B cell (primary cell): Measurements from ENCODE around the gene MRPL33. TPM values are rescaled to one million over a fixed set of nuclear protein-coding genes. Genes with fewer than 3 reads are reported as not detected.

ENCODE experiments used
- ATAC-seq: fragments of 200-7000 bp; cut with Tn5 transposase; one replicate; pipeline ENCODE4 v1.10.0; 2021; ENCODE audit warnings: low read depth, mild to moderate bottlenecking, moderate number of reproducible peaks, moderate library complexity
- CTCF ChIA-PET: fragments of 350-600 bp; sonication (Branson Sonifier 250); formaldehyde crosslinking; loops from one replicate; lab custom pipeline; 2021; ENCODE audit warnings: antibody characterized with exemption, inconsistent platforms; lab: Charles Lee
- POLR2A ChIA-PET: fragments of 350-600 bp; sonication (Branson Sonifier 250); formaldehyde crosslinking; loops from one replicate; lab custom pipeline; 2021; ENCODE audit warnings: antibody characterized with exemption; lab: Charles Lee
- DNase-seq: peaks from one replicate; pipeline ENCODE4 v3.0.0; 2013
- H2AFZ ChIP-seq: 2 replicates; pipeline ENCODE4 v1.6.1; 2012; ENCODE audit warnings: mild to moderate bottlenecking, low read depth, low read length; ENCODE audit not compliant: insufficient read depth, poor library complexity, severe bottlenecking
- H3K27ac ChIP-seq, 2 donors: 1 replicate in 1 of 2; 2 replicates in 1 of 2; pipeline ENCODE4 v1.5.1; 2012 to 2013; ENCODE audit warnings: low read length in 2 of 2, mild to moderate bottlenecking in 2 of 2, moderate library complexity in 1 of 2
- H3K27me3 ChIP-seq, 4 experiments: fragments of 200-600 bp in 1 of 4; sonication (generic) in 1 of 4; replicated peaks in 1 of 4; 1 replicate in 2 of 4; 2 replicates in 2 of 4; pipeline versions ENCODE4 v1.6.1 to v1.7.0; 2013 to 2016; ENCODE audit warnings: low read length in 3 of 4, mild to moderate bottlenecking in 2 of 4, mixed read lengths in 1 of 4, moderate library complexity in 1 of 4; ENCODE audit not compliant: insufficient read depth in 4 of 4, control insufficient read depth in 3 of 4; ENCODE audit errors: control extremely low read depth in 1 of 4
- H3K36me3 ChIP-seq, 2 experiments: replicated peaks in 1 of 2; 1 replicate in 1 of 2; 2 replicates in 1 of 2; pipeline versions ENCODE4 v1.6.1 to v1.7.1; 2013; ENCODE audit warnings: low read length in 1 of 2; ENCODE audit not compliant: insufficient read depth in 2 of 2, control insufficient read depth in 1 of 2; ENCODE audit errors: control extremely low read depth in 1 of 2, extremely low read depth in 1 of 2
- H3K4me1 ChIP-seq, 2 donors: fragments of 200-600 bp in 1 of 2; sonication (generic) in 1 of 2; 1 replicate in 1 of 2; 2 replicates in 1 of 2; pipeline versions ENCODE4 v1.5.1 to v1.6.1; 2013 to 2017; ENCODE audit warnings: low read length in 2 of 2; ENCODE audit not compliant: control insufficient read depth in 2 of 2, insufficient read depth in 2 of 2
- H3K4me2 ChIP-seq: replicated peaks from 2 replicates; pipeline ENCODE3; 2012; ENCODE audit warnings: mild to moderate bottlenecking, low read depth, low read length; ENCODE audit not compliant: poor library complexity, severe bottlenecking
- H3K4me3 ChIP-seq, 5 experiments: fragments of 200-600 bp in 1 of 5; sonication (generic) in 1 of 5; 1 replicate in 3 of 5; 2 replicates in 2 of 5; pipeline versions ENCODE4 v1.5.1 to v1.7.0; 2011 to 2016; ENCODE audit warnings: low read length in 4 of 5, mild to moderate bottlenecking in 4 of 5, low read depth in 2 of 5, control low read depth in 1 of 5, moderate library complexity in 1 of 5; ENCODE audit not compliant: insufficient read depth in 1 of 5; ENCODE audit errors: control extremely low read depth in 1 of 5, extremely low read depth in 1 of 5
- H3K79me2 ChIP-seq: fragments of 200-600 bp; sonication (generic); one replicate; pipeline ENCODE4 v1.6.0; 2016; ENCODE audit warnings: low read length; ENCODE audit not compliant: control insufficient read depth, insufficient read depth
- H3K9ac ChIP-seq: fragments of 200-600 bp; sonication (generic); 2 replicates; pipeline ENCODE4 v1.6.1; 2017; ENCODE audit warnings: mild to moderate bottlenecking, low read length, moderate library complexity
- H3K9me3 ChIP-seq, 3 donors: one replicate each; pipeline versions ENCODE4 v1.6.1 to v1.7.1; 2013; ENCODE audit warnings: low read length in 2 of 3; ENCODE audit not compliant: control insufficient read depth in 2 of 3, insufficient read depth in 1 of 3; ENCODE audit errors: control extremely low read depth in 1 of 3
- H4K20me1 ChIP-seq: 2 replicates; pipeline ENCODE4 v1.6.0; 2012; ENCODE audit warnings: mild to moderate bottlenecking, low read length; ENCODE audit not compliant: insufficient read depth, control insufficient read depth, poor library complexity, severe bottlenecking
- H3K27ac Mint-ChIP-seq: one replicate; pipeline ENCODE4 v1.8.0; 2021; ENCODE audit warnings: mixed read lengths
- H3K27me3 Mint-ChIP-seq: one replicate; pipeline ENCODE4 v1.8.0; 2021; ENCODE audit warnings: mixed read lengths
- H3K4me1 Mint-ChIP-seq: one replicate; pipeline ENCODE4 v1.8.0; 2021; ENCODE audit warnings: mixed read lengths
- H3K4me3 Mint-ChIP-seq: one replicate; pipeline ENCODE4 v1.8.0; 2021; ENCODE audit warnings: mixed read lengths
- H3K9me3 Mint-ChIP-seq: one replicate; pipeline ENCODE4 v1.8.0; 2022; ENCODE audit warnings: mixed read lengths; ENCODE audit not compliant: insufficient read depth
- EZH2 ChIP-seq: IDR thresholded peaks from 2 replicates; pipeline ENCODE4 v1.6.1; 2012; ENCODE audit warnings: borderline replicate concordance, low read depth, mild to moderate bottlenecking, moderate library complexity, low read length; ENCODE audit not compliant: insufficient read depth, poor library complexity, severe bottlenecking
- WGBS: methylation state at CpG from one replicate; pipeline ENCODE4 v1.1.5; 2013; ENCODE audit warnings: missing lambda C conversion rate; ENCODE audit not compliant: insufficient coverage; 5-methylcytosine and 5-hydroxymethylcytosine counted together
- intact Hi-C: fragments of 100-400 bp; cut with micrococcal nuclease; formaldehyde crosslinking; loops from one replicate; pipeline ENCODE4 v1.10.0; 2022
- polyA plus RNA-seq: library from polyadenylated mRNA; depleted of rRNA; stranded (reverse); fragments of >200 nt; gene quantifications from 2 replicates; pipeline ENCODE4 v1.2.3, GENCODE V29; 2012
- total RNA-seq, 2 donors: library from RNA; stranded (reverse); fragments of 120-200 nt in 1 of 2; gene quantifications; 1 replicate in 1 of 2; 2 replicates in 1 of 2; pipeline versions ENCODE4 v1.2.3 to v1.2.4, GENCODE V29; 2013 to 2022
- TF ChIP-seq, protein P1 (sequence below): fragments of 200-600 bp; IDR thresholded peaks from one replicate; pipeline ENCODE4 v1.8.0; 2022; ENCODE audit warnings: antibody characterized with exemption, mild to moderate bottlenecking

The MRPL33 gene
- total and polyA plus RNA-seq, 2 donors (not counting 1 experiment from before 2014, with no cell fraction given) = 14.4 to 26.5 TPM

DNA sequence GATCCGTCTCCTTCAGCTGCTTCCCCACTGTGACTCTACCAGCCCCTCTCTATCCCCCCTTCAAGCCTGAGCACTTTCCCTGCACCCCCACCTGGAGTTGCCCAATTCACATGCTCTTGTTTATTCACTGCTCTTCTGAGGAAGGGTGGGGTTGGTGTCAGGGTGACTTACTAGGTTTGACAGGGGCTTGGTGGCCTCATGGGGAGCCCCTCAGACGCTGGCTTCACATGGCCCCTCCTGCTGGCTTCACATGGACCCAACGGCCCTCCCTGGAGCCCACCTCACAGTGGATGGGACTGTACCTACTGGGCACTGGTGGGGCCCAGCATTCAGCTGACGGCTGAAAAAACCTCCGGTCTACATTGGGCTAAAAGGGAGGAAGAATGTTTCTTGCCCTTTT is 16.7 kb upstream of the MRPL33 start:
- Histone ChIP-seq H3K4me1 (no peaks in the 10 kb centered on the region), H3K27ac (no peak overlapping the region), H4K20me1 (no peaks in the 10 kb centered on the region), H3K36me3 (no peaks in the 10 kb centered on the region), H3K4me2 (no peak overlapping the region), H2AFZ (no peak overlapping the region), H3K4me3 (no peak overlapping the region), H3K27me3 (peaks cover 0 to 17% (median 1%) of the 10 kb centered on the region in 4 experiments), H3K79me2 (no peaks in the 10 kb centered on the region), H3K9me3 (no peaks in the 10 kb centered on the region), H3K9ac (no peak overlapping the region)
- H3K9me3 Mint-ChIP-seq = no peaks in the 10 kb centered on the region
- H3K4me1 Mint-ChIP-seq = no peaks in the 10 kb centered on the region
- no peak for TF ChIP-seq EZH2
- TF ChIP-seq, protein P1, sequence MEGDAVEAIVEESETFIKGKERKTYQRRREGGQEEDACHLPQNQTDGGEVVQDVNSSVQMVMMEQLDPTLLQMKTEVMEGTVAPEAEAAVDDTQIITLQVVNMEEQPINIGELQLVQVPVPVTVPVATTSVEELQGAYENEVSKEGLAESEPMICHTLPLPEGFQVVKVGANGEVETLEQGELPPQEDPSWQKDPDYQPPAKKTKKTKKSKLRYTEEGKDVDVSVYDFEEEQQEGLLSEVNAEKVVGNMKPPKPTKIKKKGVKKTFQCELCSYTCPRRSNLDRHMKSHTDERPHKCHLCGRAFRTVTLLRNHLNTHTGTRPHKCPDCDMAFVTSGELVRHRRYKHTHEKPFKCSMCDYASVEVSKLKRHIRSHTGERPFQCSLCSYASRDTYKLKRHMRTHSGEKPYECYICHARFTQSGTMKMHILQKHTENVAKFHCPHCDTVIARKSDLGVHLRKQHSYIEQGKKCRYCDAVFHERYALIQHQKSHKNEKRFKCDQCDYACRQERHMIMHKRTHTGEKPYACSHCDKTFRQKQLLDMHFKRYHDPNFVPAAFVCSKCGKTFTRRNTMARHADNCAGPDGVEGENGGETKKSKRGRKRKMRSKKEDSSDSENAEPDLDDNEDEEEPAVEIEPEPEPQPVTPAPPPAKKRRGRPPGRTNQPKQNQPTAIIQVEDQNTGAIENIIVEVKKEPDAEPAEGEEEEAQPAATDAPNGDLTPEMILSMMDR = no peak
- no peak overlapping the region for H3K4me3 Mint-ChIP-seq
- intact Hi-C loops = no loop called here
- no peak for ATAC-seq
- 94% methylated on average over 4 of the region's 5 CpGs for WGBS
- ChIA-PET CTCF (interaction anchor here (1.7 to 2.0 kb wide), 2 partner anchors 642 to 698 kb away, joined by 8 read pairs; no protein-coding TSS in a partner anchor), POLR2A (no interaction called here)
- DNase-seq = no peak
- H3K27me3 Mint-ChIP-seq = peaks cover 26% of the 10 kb centered on the region
- no peak overlapping the region for H3K27ac Mint-ChIP-seq

DNA sequence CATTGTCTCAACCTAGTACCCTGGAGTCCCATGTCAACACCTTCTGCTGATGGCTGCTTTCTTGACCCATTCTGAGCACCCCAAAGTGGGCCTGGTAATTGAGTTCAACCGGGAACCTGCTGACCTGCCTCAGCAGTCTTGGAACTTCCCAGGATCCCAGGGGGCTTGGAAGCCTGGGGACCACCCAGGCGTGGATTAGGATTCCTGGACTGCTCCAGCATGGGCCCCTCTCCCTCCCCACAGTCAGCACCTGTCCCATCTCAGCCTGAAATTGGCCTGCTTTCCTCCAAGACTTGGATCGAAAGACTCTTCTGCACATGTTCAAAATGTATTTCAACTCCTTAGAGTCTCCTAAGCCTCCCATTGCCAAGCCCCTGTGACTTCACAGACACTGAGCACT is 15.4 kb upstream of the MRPL33 start:
- Mint-ChIP-seq H3K4me1 (no peaks in the 10 kb centered on the region), H3K9me3 (no peaks in the 10 kb centered on the region), H3K4me3 (no peak overlapping the region), H3K27ac (no peak overlapping the region), H3K27me3 (peaks cover 28% of the 10 kb centered on the region)
- Histone ChIP-seq H3K27me3 (peaks cover 0 to 17% (median 1%) of the 10 kb centered on the region in 4 experiments), H3K4me3 (no peak overlapping the region), H3K9ac (no peak overlapping the region), H2AFZ (no peak overlapping the region), H4K20me1 (no peaks in the 10 kb centered on the region), H3K9me3 (no peaks in the 10 kb centered on the region), H3K4me1 (no peaks in the 10 kb centered on the region), H3K4me2 (no peak overlapping the region), H3K36me3 (no peaks in the 10 kb centered on the region), H3K79me2 (no peaks in the 10 kb centered on the region), H3K27ac (no peak overlapping the region)
- POLR2A ChIA-PET = no interaction called here
- intact Hi-C loops = no loop called here
- DNase-seq (no peak), ATAC-seq (no peak)
- 92% methylated on average over 3 of the region's 3 CpGs for WGBS
- CTCF ChIA-PET = no interaction called here
- no peak for TF ChIP-seq EZH2
- TF ChIP-seq, protein P1 = no peak
